Keratinocyte (primary cell): ENCODE measurements around the gene ITGA11.

Experiments
- EZH2 ChIP-seq: IDR thresholded peaks from one replicate; pipeline ENCODE4 v1.6.1; 2012; ENCODE audit warnings: inconsistent platforms, mild to moderate bottlenecking, low read length, moderate library complexity
- TF ChIP-seq, protein P1 (sequence below), 3 experiments: IDR thresholded peaks in 1 of 3; conservative IDR thresholded peaks in 1 of 3; optimal IDR thresholded peaks in 1 of 3; 2 replicates in 2 of 3; 3 replicates in 1 of 3; pipeline versions ENCODE3 to v1.5.1; 2011; ENCODE audit warnings: low read length in 3 of 3, mild to moderate bottlenecking in 3 of 3, moderate library complexity in 2 of 3, control low read depth in 1 of 3, inconsistent platforms in 1 of 3; ENCODE audit not compliant: insufficient read depth in 2 of 3; ENCODE audit errors: extremely low read depth in 1 of 3

- TF ChIP-seq, protein P1, sequence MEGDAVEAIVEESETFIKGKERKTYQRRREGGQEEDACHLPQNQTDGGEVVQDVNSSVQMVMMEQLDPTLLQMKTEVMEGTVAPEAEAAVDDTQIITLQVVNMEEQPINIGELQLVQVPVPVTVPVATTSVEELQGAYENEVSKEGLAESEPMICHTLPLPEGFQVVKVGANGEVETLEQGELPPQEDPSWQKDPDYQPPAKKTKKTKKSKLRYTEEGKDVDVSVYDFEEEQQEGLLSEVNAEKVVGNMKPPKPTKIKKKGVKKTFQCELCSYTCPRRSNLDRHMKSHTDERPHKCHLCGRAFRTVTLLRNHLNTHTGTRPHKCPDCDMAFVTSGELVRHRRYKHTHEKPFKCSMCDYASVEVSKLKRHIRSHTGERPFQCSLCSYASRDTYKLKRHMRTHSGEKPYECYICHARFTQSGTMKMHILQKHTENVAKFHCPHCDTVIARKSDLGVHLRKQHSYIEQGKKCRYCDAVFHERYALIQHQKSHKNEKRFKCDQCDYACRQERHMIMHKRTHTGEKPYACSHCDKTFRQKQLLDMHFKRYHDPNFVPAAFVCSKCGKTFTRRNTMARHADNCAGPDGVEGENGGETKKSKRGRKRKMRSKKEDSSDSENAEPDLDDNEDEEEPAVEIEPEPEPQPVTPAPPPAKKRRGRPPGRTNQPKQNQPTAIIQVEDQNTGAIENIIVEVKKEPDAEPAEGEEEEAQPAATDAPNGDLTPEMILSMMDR (optimal IDR thresholded peaks at IDR 0.05 in 1 of 3, IDR thresholded peaks at IDR 0.05 in 1 of 3, conservative IDR thresholded peaks at IDR 0.05 in 1 of 3; ENCODE audit: extremely low read depth in 1 of 3, insufficient read depth in 2 of 3, low read length in 3 of 3), result no peak
- TF ChIP-seq EZH2, result no peak
Observed at GRCh38 chr15:68341760-68342725, 89.9 kb downstream of the ITGA11 start.
